ENCODE measurements around the gene TPP1. TPM values are rescaled to one million over a fixed set of nuclear protein-coding genes. Genes with fewer than 3 reads are reported as not detected.

TPP1 gene
- total and polyA plus RNA-seq, 9 of the 15 experiments (the other 6 are each of a cell fraction or from before 2014, with no cell fraction given): 7.5 to 75.8 (median 15.7) TPM

DNA sequence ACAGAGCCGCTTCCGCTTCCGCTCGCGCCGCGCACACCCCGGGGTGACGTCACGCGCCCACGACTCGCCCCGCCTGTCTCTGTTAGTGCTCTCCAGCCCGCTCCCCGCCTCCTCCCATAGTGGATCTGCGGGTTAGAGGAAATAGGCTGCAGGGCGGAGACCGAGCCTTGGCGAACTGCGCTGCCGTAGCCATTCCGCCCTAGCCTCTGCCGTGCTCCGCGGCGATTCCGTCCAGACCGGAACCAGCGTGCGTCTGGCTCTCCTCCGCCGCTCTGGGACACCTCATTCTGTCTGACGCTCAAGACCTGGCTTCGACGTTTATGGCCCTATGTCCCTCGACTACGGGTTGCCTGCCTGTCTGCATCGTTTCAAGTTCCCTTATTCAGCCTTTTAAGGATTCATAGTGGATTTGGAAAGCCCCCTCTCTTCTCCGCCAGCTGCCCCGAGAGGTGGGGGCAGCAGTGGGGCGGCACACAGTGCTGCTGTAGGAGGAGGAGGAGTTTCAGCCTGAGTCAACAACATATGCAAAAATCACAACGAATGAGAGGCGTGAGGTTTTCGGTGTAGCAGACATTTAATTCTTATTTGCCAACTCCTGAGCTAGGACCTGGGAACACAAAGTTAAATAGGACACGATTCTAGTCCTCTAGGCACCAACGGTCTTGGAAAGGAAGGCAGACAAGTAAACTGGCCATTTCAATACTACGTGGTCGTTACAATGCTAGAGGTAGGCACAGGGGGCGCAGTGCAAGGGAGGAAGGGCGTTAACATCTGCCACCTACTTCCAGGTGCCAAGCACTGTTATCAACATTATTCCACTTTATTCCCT lies 6.8 kb downstream of the TPP1 start, which contains the start of gene TAF10 (continued):
- TF ChIP-seq ZNF239 (CRISPR knock-in tag; IDR thresholded peaks at IDR 0.05) (peak; percentile 23; the same call in 1 of the 2 replicates), CREB1 (IDR thresholded peaks at IDR 0.05) (peak; percentile 90), CREB1 (CRISPR knock-in tag; IDR thresholded peaks at IDR 0.05) (peak; percentile 91), ZNF12 (CRISPR knock-in tag; IDR thresholded peaks at IDR 0.05) (peak; percentile 86; the same call in 1 of the 2 replicates), TAF7 (tag; IDR thresholded peaks at IDR 0.05) (no peak), ILF3 (IDR thresholded peaks at IDR 0.05; ENCODE audit: borderline replicate concordance) (no peak), RB1 (IDR thresholded peaks at IDR 0.05; ENCODE audit: low read depth) (peak; percentile 33; the same call in 1 of the 2 replicates), ELF1 (tag; IDR thresholded peaks at IDR 0.05) (peak; percentile 96), POLR2A (conservative IDR thresholded peaks at IDR 0.05) (peak; percentile 96), RBM22 (IDR thresholded peaks at IDR 0.05; ENCODE audit: low read depth, low read length, poor library complexity, severe bottlenecking) (peak; percentile 36), HMG20A (CRISPR knock-in tag; conservative IDR thresholded peaks at IDR 0.05) (no peak), ZBED1 (IDR thresholded peaks at IDR 0.05) (0 out of 2 replicates have a peak, but pooled peaks have one; percentile 41), E2F3 (CRISPR knock-in tag; IDR thresholded peaks at IDR 0.05) (no peak), ZNF445 (CRISPR knock-in tag; IDR thresholded peaks at IDR 0.05; ENCODE audit: low read depth) (peak; percentile 16; the same call in 1 of the 2 replicates), TRIM24 (IDR thresholded peaks at IDR 0.05) (peak in 1 of 2 experiments; percentile 41; a peak in 1 of 4 replicates), NRF1 (conservative IDR thresholded peaks at IDR 0.05 in 1 of 2, IDR thresholded peaks at IDR 0.05 in 1 of 2) (peak; percentile 72 to 76), C11orf30 (IDR thresholded peaks at IDR 0.05; ENCODE audit: low read depth) (peak; percentile 22; the same call in 1 of the 2 replicates), BRF1 (IDR thresholded peaks at IDR 0.05; ENCODE audit: borderline replicate concordance, extremely low read depth, insufficient read length) (no peak), ZNF354B (CRISPR knock-in tag; IDR thresholded peaks at IDR 0.05) (no peak; the same call in 1 of the 2 replicates)
- TF ChIP-seq, protein P1, sequence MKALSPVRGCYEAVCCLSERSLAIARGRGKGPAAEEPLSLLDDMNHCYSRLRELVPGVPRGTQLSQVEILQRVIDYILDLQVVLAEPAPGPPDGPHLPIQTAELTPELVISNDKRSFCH (CRISPR knock-in tag; IDR thresholded peaks at IDR 0.05): no peak
- TF ChIP-seq, protein P1 (tag; IDR thresholded peaks at IDR 0.05): peak; percentile 36; the same call in 1 of the 2 replicates
- TF ChIP-seq, protein P2, sequence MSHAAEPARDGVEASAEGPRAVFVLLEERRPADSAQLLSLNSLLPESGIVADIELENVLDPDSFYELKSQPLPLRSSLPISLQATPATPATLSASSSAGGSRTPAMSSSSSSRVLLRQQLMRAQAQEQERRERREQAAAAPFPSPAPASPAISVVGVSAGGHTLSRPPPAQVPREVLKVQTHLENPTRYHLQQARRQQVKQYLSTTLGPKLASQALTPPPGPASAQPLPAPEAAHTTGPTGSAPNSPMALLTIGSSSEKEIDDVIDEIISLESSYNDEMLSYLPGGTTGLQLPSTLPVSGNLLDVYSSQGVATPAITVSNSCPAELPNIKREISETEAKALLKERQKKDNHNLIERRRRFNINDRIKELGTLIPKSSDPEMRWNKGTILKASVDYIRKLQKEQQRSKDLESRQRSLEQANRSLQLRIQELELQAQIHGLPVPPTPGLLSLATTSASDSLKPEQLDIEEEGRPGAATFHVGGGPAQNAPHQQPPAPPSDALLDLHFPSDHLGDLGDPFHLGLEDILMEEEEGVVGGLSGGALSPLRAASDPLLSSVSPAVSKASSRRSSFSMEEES (CRISPR knock-in tag; IDR thresholded peaks at IDR 0.05): no peak
- TF ChIP-seq, protein P3, sequence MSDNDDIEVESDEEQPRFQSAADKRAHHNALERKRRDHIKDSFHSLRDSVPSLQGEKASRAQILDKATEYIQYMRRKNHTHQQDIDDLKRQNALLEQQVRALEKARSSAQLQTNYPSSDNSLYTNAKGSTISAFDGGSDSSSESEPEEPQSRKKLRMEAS (CRISPR knock-in tag; IDR thresholded peaks at IDR 0.05): peak; percentile 83
- TF ChIP-seq, protein P4, sequence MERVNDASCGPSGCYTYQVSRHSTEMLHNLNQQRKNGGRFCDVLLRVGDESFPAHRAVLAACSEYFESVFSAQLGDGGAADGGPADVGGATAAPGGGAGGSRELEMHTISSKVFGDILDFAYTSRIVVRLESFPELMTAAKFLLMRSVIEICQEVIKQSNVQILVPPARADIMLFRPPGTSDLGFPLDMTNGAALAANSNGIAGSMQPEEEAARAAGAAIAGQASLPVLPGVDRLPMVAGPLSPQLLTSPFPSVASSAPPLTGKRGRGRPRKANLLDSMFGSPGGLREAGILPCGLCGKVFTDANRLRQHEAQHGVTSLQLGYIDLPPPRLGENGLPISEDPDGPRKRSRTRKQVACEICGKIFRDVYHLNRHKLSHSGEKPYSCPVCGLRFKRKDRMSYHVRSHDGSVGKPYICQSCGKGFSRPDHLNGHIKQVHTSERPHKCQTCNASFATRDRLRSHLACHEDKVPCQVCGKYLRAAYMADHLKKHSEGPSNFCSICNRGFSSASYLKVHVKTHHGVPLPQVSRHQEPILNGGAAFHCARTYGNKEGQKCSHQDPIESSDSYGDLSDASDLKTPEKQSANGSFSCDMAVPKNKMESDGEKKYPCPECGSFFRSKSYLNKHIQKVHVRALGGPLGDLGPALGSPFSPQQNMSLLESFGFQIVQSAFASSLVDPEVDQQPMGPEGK (CRISPR knock-in tag; IDR thresholded peaks at IDR 0.05; ENCODE audit: borderline replicate concordance): no peak

Measured in K562 (cell line).